GM12878 (cell line): ENCODE results near the gene BANP.
"Not testable (repeated sequence)": the region's sequence is repeated elsewhere in the genome, so short reads cannot be mapped to it uniquely, and the experiment has no call there.

Experiments used
- CTCF ChIP-seq, 3 experiments: IDR thresholded peaks in 2 of 3; conservative IDR thresholded peaks in 1 of 3; 2 replicates each; pipeline ENCODE4 v1.5.1; 2011; ENCODE audit warnings: low read depth in 3 of 3, low read length in 3 of 3, mild to moderate bottlenecking in 3 of 3, control low read depth in 2 of 3, moderate library complexity in 2 of 3, inconsistent platforms in 1 of 3, mixed read lengths in 1 of 3; ENCODE audit not compliant: control insufficient read depth in 2 of 3, insufficient read depth in 1 of 3; ENCODE audit errors: extremely low read depth in 1 of 3
- NKRF ChIP-seq: fragments of 450-650 bp; conservative IDR thresholded peaks from 2 replicates; pipeline ENCODE4 v1.6.1; 2017; ENCODE audit warnings: mild to moderate bottlenecking, moderate library complexity
- SKIL ChIP-seq: fragments of 450-650 bp; IDR thresholded peaks from 2 replicates; pipeline ENCODE4 v1.6.1; 2017; ENCODE audit warnings: mild to moderate bottlenecking, low read depth, inconsistent platforms; ENCODE audit not compliant: poor library complexity, severe bottlenecking
- ZNF274 ChIP-seq: IDR thresholded peaks from one replicate; pipeline ENCODE4 v1.8.0; 2011; ENCODE audit not compliant: insufficient read length, insufficient read depth
- ZZZ3 ChIP-seq: IDR thresholded peaks from 2 replicates; pipeline ENCODE4 v1.6.1; 2011; ENCODE audit warnings: low read depth; ENCODE audit not compliant: control insufficient read depth, insufficient read length

- TF ChIP-seq NKRF; SKIL; CTCF (IDR thresholded peaks at IDR 0.05 in 2 of 3, conservative IDR thresholded peaks at IDR 0.05 in 1 of 3; ENCODE audit: control insufficient read depth in 2 of 3, extremely low read depth in 1 of 3, insufficient read depth in 1 of 3, low read depth in 3 of 3, low read length in 3 of 3); ZNF274; ZZZ3: not testable (repeated sequence)
Measured at GRCh38 chr16:88121391-88121790, 170.2 kb downstream of the BANP start.
